HepG2 (cell line): ENCODE results near the gene GCN1. TPM values are rescaled to one million over a fixed set of nuclear protein-coding genes. Genes with fewer than 3 reads are reported as not detected.

ENCODE experiments used
- ATRX ChIP-seq: sonication (generic); formaldehyde crosslinking; IDR thresholded peaks from 2 replicates; pipeline ENCODE4 v1.4.0; 2020; ENCODE audit warnings: missing genetic modification reagents, borderline replicate concordance
- DBP ChIP-seq: sonication (generic); formaldehyde crosslinking; IDR thresholded peaks from 2 replicates; pipeline ENCODE4 v1.4.0; 2020; ENCODE audit warnings: missing genetic modification reagents; ENCODE audit errors: not compliant biosample characterization
- DRAP1 ChIP-seq: IDR thresholded peaks from 2 replicates; pipeline ENCODE4 v1.6.1; 2016; ENCODE audit warnings: missing genetic modification reagents, missing compliant biosample characterization
- HNF4G ChIP-seq, 2 experiments: sonication (generic) in 1 of 2; formaldehyde crosslinking in 1 of 2; IDR thresholded peaks; 2 replicates each; pipeline versions ENCODE4 v1.4.0 to v1.6.1; 2011 to 2020; ENCODE audit warnings: borderline replicate concordance in 2 of 2, low read depth in 2 of 2, mild to moderate bottlenecking in 2 of 2, low read length in 1 of 2, missing genetic modification reagents in 1 of 2, moderate library complexity in 1 of 2
- KLF15 ChIP-seq: sonication (generic); formaldehyde crosslinking; IDR thresholded peaks from 2 replicates; pipeline ENCODE4 v1.8.1; 2023; ENCODE audit warnings: borderline replicate concordance, mild to moderate bottlenecking, inconsistent platforms, missing genetic modification reagents, mixed read lengths
- REST ChIP-seq, 2 experiments: IDR thresholded peaks; 2 replicates each; pipeline ENCODE4 v1.6.1; 2011 to 2012; ENCODE audit warnings: low read length in 2 of 2, borderline replicate concordance in 1 of 2, low read depth in 1 of 2, mild to moderate bottlenecking in 1 of 2, moderate library complexity in 1 of 2
- ZFP91 ChIP-seq: sonication (generic); formaldehyde crosslinking; IDR thresholded peaks from 2 replicates; pipeline ENCODE4 v1.9.0; 2022; ENCODE audit warnings: missing genetic modification reagents, mild to moderate bottlenecking, borderline replicate concordance
- ZHX2 ChIP-seq, 2 experiments: sonication (generic) in 1 of 2; formaldehyde crosslinking in 1 of 2; IDR thresholded peaks; 2 replicates each; pipeline versions ENCODE4 v1.6.1 to v1.9.0; 2014 to 2022; ENCODE audit warnings: antibody characterized with exemption in 1 of 2, borderline replicate concordance in 1 of 2, inconsistent platforms in 1 of 2, low read depth in 1 of 2, missing genetic modification reagents in 1 of 2
- ZMYM4 ChIP-seq: sonication (generic); formaldehyde crosslinking; IDR thresholded peaks from 2 replicates; pipeline ENCODE4 v1.8.1; 2023; ENCODE audit warnings: mild to moderate bottlenecking, missing genetic modification reagents
- ZNF33B ChIP-seq: sonication (generic); formaldehyde crosslinking; IDR thresholded peaks from 2 replicates; pipeline ENCODE4 v1.5.1; 2020; ENCODE audit warnings: mild to moderate bottlenecking, missing genetic modification reagents
- ZNF570 ChIP-seq: sonication (generic); formaldehyde crosslinking; IDR thresholded peaks from 2 replicates; pipeline ENCODE4 v1.4.0; 2020; ENCODE audit warnings: mild to moderate bottlenecking, missing genetic modification reagents, borderline replicate concordance
- ZNF766 ChIP-seq: sonication (generic); formaldehyde crosslinking; IDR thresholded peaks from 2 replicates; pipeline ENCODE4 v1.5.0; 2020; ENCODE audit warnings: missing genetic modification reagents, borderline replicate concordance
- polyA plus RNA-seq, 8 experiments: library from polyadenylated mRNA; depleted of rRNA in 3 of 8; stranded (reverse) in 7 of 8; unstranded in 1 of 8; fragments of >200 nt; fragmentation: Illumina TruSeq in 4 of 8; extraction: Trizol in 4 of 8; gene quantifications; 2 replicates each; pipeline versions ENCODE4 v1.2.1 to v1.2.3, GENCODE V29; 2011 to 2016; ENCODE audit warnings: low read depth in 4 of 8, missing spikeins in 1 of 8, mixed read lengths in 1 of 8; ENCODE audit not compliant: insufficient read depth in 1 of 8
- total RNA-seq, 5 experiments: library from RNA; depleted of rRNA; stranded (reverse); fragments of >200 nt; fragmentation: Illumina TruSeq; extraction: Trizol; gene quantifications; 2 replicates each; pipeline ENCODE4 v1.2.3, GENCODE V29; 2016; ENCODE audit warnings: low read depth in 1 of 5

Gene GCN1
- total and polyA plus RNA-seq, 2 of the 13 experiments (the other 11 are each of a cell fraction or from before 2014, with no cell fraction given), result 58.2 to 83.0 TPM

- TF ChIP-seq ATRX (CRISPR knock-in tag), result no peak
- no peak for TF ChIP-seq ZNF570 (CRISPR knock-in tag)
- no peak for TF ChIP-seq ZNF766 (CRISPR knock-in tag)
- peak; percentile 96 for TF ChIP-seq HNF4G (IDR thresholded peaks at IDR 0.05; ENCODE audit: borderline replicate concordance, low read depth, low read length)
- no peak; the same call in 1 of the 2 replicates for TF ChIP-seq HNF4G (CRISPR knock-in tag; IDR thresholded peaks at IDR 0.05; ENCODE audit: borderline replicate concordance, low read depth)
- no peak for TF ChIP-seq DBP
- no peak for TF ChIP-seq ZMYM4 (CRISPR knock-in tag)
- no peak; the same call in 1 of the 2 replicates for TF ChIP-seq KLF15 (CRISPR knock-in tag)
- TF ChIP-seq REST (IDR thresholded peaks at IDR 0.05; ENCODE audit: borderline replicate concordance in 1 of 2, low read depth in 1 of 2, low read length in 2 of 2), result peak in 1 of 2 experiments; percentile 61; a peak in 1 of 4 replicates
- no peak for TF ChIP-seq ZFP91 (CRISPR knock-in tag)
- TF ChIP-seq DRAP1, result peak; percentile 27; the same call in 1 of the 2 replicates
- TF ChIP-seq ZHX2 (IDR thresholded peaks at IDR 0.05; ENCODE audit: low read depth), result no peak
- TF ChIP-seq ZHX2 (CRISPR knock-in tag; IDR thresholded peaks at IDR 0.05; ENCODE audit: borderline replicate concordance), result no peak
- TF ChIP-seq ZNF33B (CRISPR knock-in tag), result no peak
Observed at GRCh38 chr12:120227233-120228040, 32.9 kb upstream of the GCN1 start (continued).
